M059J (cell line): ENCODE data around the gene NPPB. TPM values are rescaled to one million over a fixed set of nuclear protein-coding genes. Genes with fewer than 3 reads are reported as not detected.
A peak's percentile ranks its signal among the peaks of the same experiment; 100 is the strongest.
"Not testable (repeated sequence)": the region's sequence is repeated elsewhere in the genome, so short reads cannot be mapped to it uniquely, and the experiment has no call there.

Source experiments
- DNase-seq: peaks from one replicate; pipeline ENCODE4 v3.0.0-alpha.2; 2012; ENCODE audit warnings: low read depth
- total RNA-seq: library from RNA; depleted of rRNA; stranded (reverse); fragments of >200 nt; shearing (Covaris generic); gene quantifications from 2 replicates; pipeline ENCODE4 v1.2.3, GENCODE V29; 2014; rRNA removed

The NPPB gene
- 7.0 and 20.0 TPM in 2 replicates for total RNA-seq

GRCh38 chr1:11858613-11858967 is at the start of gene NPPB:
NPPB (minus strand) TSS chr1:11858945; CDS start chr1:11858833, 112 bp downstream.
- no peak for DNase-seq

- DNase-seq: peak; percentile 100
Measured at GRCh38 chr1:11908095-11908675, 49.4 kb upstream of the NPPB start.

- DNase-seq: peak; percentile 92
Measured at GRCh38 chr1:11907275-11908094, 48.7 kb upstream of the NPPB start.

GRCh38 chr1:11906870-11907269 is 48.1 kb upstream of the NPPB start:
- no peak for DNase-seq

- DNase-seq: no peak
Measured at GRCh38 chr1:11904978-11905377, 46.2 kb upstream of the NPPB start.

GRCh38 chr1:11904156-11904555 is 45.4 kb upstream of the NPPB start:
- not testable (repeated sequence) for DNase-seq

GRCh38 chr1:11903210-11903609 is 44.5 kb upstream of the NPPB start:
- no peak for DNase-seq

GRCh38 chr1:11901446-11901845 is 42.7 kb upstream of the NPPB start:
- DNase-seq: peak; percentile 56

GRCh38 chr1:11898831-11899467 is 40.2 kb upstream of the NPPB start:
- no peak for DNase-seq

GRCh38 chr1:11898086-11898785 is 39.5 kb upstream of the NPPB start:
- DNase-seq: no peak

GRCh38 chr1:11894501-11894900 is 35.8 kb upstream of the NPPB start:
- not testable (repeated sequence) for DNase-seq

- DNase-seq: peak; percentile 42
Measured at GRCh38 chr1:11893907-11894251, 35.1 kb upstream of the NPPB start.

GRCh38 chr1:11891433-11892186 is 32.9 kb upstream of the NPPB start:
- DNase-seq: no peak

GRCh38 chr1:11888877-11889208 is 30.1 kb upstream of the NPPB start:
- no peak for DNase-seq

GRCh38 chr1:11888206-11888876 is 29.6 kb upstream of the NPPB start:
- DNase-seq: no peak

GRCh38 chr1:11887666-11888007 is 28.9 kb upstream of the NPPB start:
- DNase-seq: no peak

GRCh38 chr1:11886986-11887665 is 28.4 kb upstream of the NPPB start:
- DNase-seq: no peak

GRCh38 chr1:11885916-11886315 is 27.2 kb upstream of the NPPB start:
- no peak for DNase-seq

GRCh38 chr1:11882814-11883538 is 24.2 kb upstream of the NPPB start:
- peak; percentile 22 for DNase-seq
